Ovary (tissue), 3 donors: ENCODE measurements around the gene AP1S2.

Experiments used
- CTCF ChIP-seq, 3 donors: fragments of 450-650 bp in 2 of 3; fragments of 200-600 bp in 1 of 3; IDR thresholded peaks; one replicate each; pipeline versions ENCODE4 v1.5.1 to v1.8.0; 2016 to 2022; ENCODE audit warnings: antibody characterized with exemption in 3 of 3, mild to moderate bottlenecking in 1 of 3
- EP300 ChIP-seq: sonication (generic); formaldehyde crosslinking; IDR thresholded peaks from one replicate; pipeline ENCODE4 v1.6.1; 2017; ENCODE audit warnings: antibody characterized with exemption
- POLR2A ChIP-seq: fragments of 450-650 bp; IDR thresholded peaks from one replicate; pipeline ENCODE4 v1.6.1; 2017; ENCODE audit warnings: antibody characterized with exemption, mild to moderate bottlenecking, moderate library complexity
- donor health status: DM: no; HTN: no; CAD: no.

GRCh38 chrX:15804563-15804962 is 50.0 kb downstream of the AP1S2 start:
- TF ChIP-seq CTCF (IDR thresholded peaks at IDR 0.05), result no peak
- no peak for TF ChIP-seq EP300
- no peak for TF ChIP-seq POLR2A
